Liver (tissue), 9 donors: ENCODE data around the gene NRG3. TPM values are rescaled to one million over a fixed set of nuclear protein-coding genes. Genes with fewer than 3 reads are reported as not detected.

Experiments
- DNase-seq: peaks from one replicate; pipeline ENCODE4 v3.0.0-alpha.2; 2017; ENCODE audit warnings: low spot score
- H3K27ac ChIP-seq, 2 donors: one replicate each; pipeline ENCODE4 v1.7.0; 2013; ENCODE audit warnings: inconsistent platforms in 2 of 2, low read length in 2 of 2, control low read depth in 1 of 2, low read depth in 1 of 2, mild to moderate bottlenecking in 1 of 2
- H3K27me3 ChIP-seq, 4 donors: one replicate each; pipeline versions ENCODE4 v1.6.1 to v1.7.0; 2013; ENCODE audit warnings: low read length in 3 of 4, inconsistent platforms in 1 of 4, mild to moderate bottlenecking in 1 of 4, moderate library complexity in 1 of 4; ENCODE audit not compliant: control insufficient read depth in 4 of 4, insufficient read depth in 4 of 4
- H3K36me3 ChIP-seq, 4 donors: one replicate each; pipeline versions ENCODE4 v1.6.1 to v1.7.0; 2013; ENCODE audit warnings: low read length in 3 of 4, mild to moderate bottlenecking in 3 of 4, low read depth in 1 of 4, moderate library complexity in 1 of 4; ENCODE audit not compliant: control insufficient read depth in 4 of 4, insufficient read depth in 3 of 4
- H3K4me1 ChIP-seq, 4 donors: one replicate each; pipeline versions ENCODE4 v1.6.1 to v1.7.0; 2013; ENCODE audit warnings: low read length in 3 of 4, mild to moderate bottlenecking in 3 of 4, moderate library complexity in 1 of 4; ENCODE audit not compliant: control insufficient read depth in 4 of 4, insufficient read depth in 4 of 4
- H3K4me3 ChIP-seq, 3 donors: one replicate each; pipeline versions ENCODE4 v1.6.1 to v1.7.0; 2013; ENCODE audit warnings: low read length in 3 of 3, control low read depth in 1 of 3, low read depth in 1 of 3, mild to moderate bottlenecking in 1 of 3
- H3K9ac ChIP-seq, 2 donors: one replicate each; pipeline ENCODE4 v1.7.0; 2013; ENCODE audit warnings: low read length in 2 of 2, mild to moderate bottlenecking in 2 of 2, moderate library complexity in 2 of 2, control low read depth in 1 of 2, low read depth in 1 of 2
- H3K9me3 ChIP-seq, 4 donors: one replicate each; pipeline versions ENCODE4 v1.6.1 to v1.7.0; 2013; ENCODE audit warnings: low read length in 3 of 4; ENCODE audit not compliant: control insufficient read depth in 4 of 4
- ATF3 ChIP-seq: IDR thresholded peaks from 2 replicates; pipeline ENCODE4 v1.6.1; 2016; ENCODE audit warnings: antibody characterized with exemption
- CTCF ChIP-seq: fragments of 150-350 bp; IDR thresholded peaks from 2 replicates; pipeline ENCODE4 v1.5.1; 2017; ENCODE audit warnings: improper control_type of control experiment, low read depth, low read length; ENCODE audit not compliant: missing input control
- EGR1 ChIP-seq, 2 donors: IDR thresholded peaks; 2 replicates each; pipeline ENCODE4 v1.6.1; 2016 to 2018; ENCODE audit warnings: antibody characterized with exemption in 2 of 2, low read depth in 2 of 2
- FOXA1 ChIP-seq: IDR thresholded peaks from 2 replicates; pipeline ENCODE4 v1.6.1; 2016; ENCODE audit warnings: antibody characterized with exemption
- FOXA2 ChIP-seq: IDR thresholded peaks from 2 replicates; pipeline ENCODE4 v1.6.1; 2016; ENCODE audit warnings: antibody characterized with exemption
- GABPA ChIP-seq, 2 donors: IDR thresholded peaks in 1 of 2; conservative IDR thresholded peaks in 1 of 2; 2 replicates each; pipeline ENCODE4 v1.6.1; 2016; ENCODE audit warnings: antibody characterized with exemption in 2 of 2, mild to moderate bottlenecking in 1 of 2, moderate library complexity in 1 of 2
- HNF4A ChIP-seq, 2 donors: conservative IDR thresholded peaks; 2 replicates each; pipeline ENCODE4 v1.6.1; 2016; ENCODE audit warnings: antibody characterized with exemption in 2 of 2, mild to moderate bottlenecking in 2 of 2
- HNF4G ChIP-seq: IDR thresholded peaks from 2 replicates; pipeline ENCODE4 v1.6.1; 2016; ENCODE audit warnings: antibody characterized with exemption
- JUND ChIP-seq, 2 donors: IDR thresholded peaks; 2 replicates each; pipeline ENCODE4 v1.6.1; 2016; ENCODE audit warnings: antibody characterized with exemption in 2 of 2
- MAX ChIP-seq: IDR thresholded peaks from 2 replicates; pipeline ENCODE4 v1.6.1; 2016; ENCODE audit warnings: antibody characterized with exemption
- NR2F2 ChIP-seq: IDR thresholded peaks from 2 replicates; pipeline ENCODE4 v1.6.1; 2016; ENCODE audit warnings: antibody characterized with exemption
- RAD21 ChIP-seq, 2 donors: IDR thresholded peaks; 2 replicates each; pipeline ENCODE4 v1.6.1; 2016; ENCODE audit warnings: antibody characterized with exemption in 2 of 2, mild to moderate bottlenecking in 2 of 2
- REST ChIP-seq: IDR thresholded peaks from 2 replicates; pipeline ENCODE4 v1.6.1; 2016; ENCODE audit warnings: antibody characterized with exemption, mild to moderate bottlenecking
- RXRA ChIP-seq, 2 donors: IDR thresholded peaks; 2 replicates each; pipeline ENCODE4 v1.6.1; 2017 to 2018; ENCODE audit warnings: antibody characterized with exemption in 2 of 2, mild to moderate bottlenecking in 1 of 2
- SP1 ChIP-seq: IDR thresholded peaks from 2 replicates; pipeline ENCODE4 v1.6.1; 2018; ENCODE audit warnings: antibody characterized with exemption, mild to moderate bottlenecking
- TAF1 ChIP-seq: conservative IDR thresholded peaks from 2 replicates; pipeline ENCODE4 v1.6.1; 2016; ENCODE audit warnings: antibody characterized with exemption, mild to moderate bottlenecking
- YY1 ChIP-seq: IDR thresholded peaks from 2 replicates; pipeline ENCODE4 v1.6.1; 2016; ENCODE audit warnings: antibody characterized with exemption, mild to moderate bottlenecking
- ZBTB33 ChIP-seq: IDR thresholded peaks from 2 replicates; pipeline ENCODE4 v1.6.1; 2016; ENCODE audit warnings: antibody characterized with exemption
- polyA plus RNA-seq, 2 donors: library from polyadenylated mRNA; stranded (reverse) in 1 of 2; unstranded in 1 of 2; fragments of 200-250 nt in 1 of 2; fragments of >200 nt in 1 of 2; fragmentation: Nextera tagmentation in 1 of 2; extraction: Ambion mirVana in 1 of 2; gene quantifications; one replicate each; pipeline versions ENCODE4 v1.2.1 to v1.2.3, GENCODE V29; 2013 to 2015
- total RNA-seq, 2 donors: library from RNA; depleted of rRNA; stranded (reverse); fragments of >200 nt; gene quantifications; one replicate each; pipeline ENCODE4 v1.2.3, GENCODE V29; 2014
- donor health status: healthy.
- donor health status: healthy.
- donor health status: healthy.
- donor health status: healthy.
- donor health status: healthy.

Gene NRG3
- total and polyA plus RNA-seq, 4 donors: 0.24 to 3.7 (median 0.38) TPM

GRCh38 chr10:82420001-82420400, 545.0 kb downstream of the NRG3 start (continued):
- TF ChIP-seq REST (no peak), RAD21 (IDR thresholded peaks at IDR 0.05) (no peak), HNF4A (conservative IDR thresholded peaks at IDR 0.05) (no peak)

GRCh38 chr10:82429302-82429701, 554.3 kb downstream of the NRG3 start:
- Histone ChIP-seq H3K27me3 (no peaks in the 10 kb centered on the region), H3K36me3 (no peaks in the 10 kb centered on the region), H3K9ac (no peak overlapping the region), H3K27ac (no peak overlapping the region), H3K4me1 (no peaks in the 10 kb centered on the region), H3K4me3 (no peak overlapping the region), H3K9me3 (peaks cover 0 to 4% (median 1%) of the 10 kb centered on the region in 4 donors)
- DNase-seq: no peak
- TF ChIP-seq RXRA (IDR thresholded peaks at IDR 0.05) (no peak), FOXA2 (no peak), HNF4A (conservative IDR thresholded peaks at IDR 0.05) (no peak), GABPA (IDR thresholded peaks at IDR 0.05 in 1 of 2, conservative IDR thresholded peaks at IDR 0.05 in 1 of 2) (no peak), NR2F2 (no peak), CTCF (no peak), ATF3 (no peak), REST (no peak), YY1 (no peak), EGR1 (IDR thresholded peaks at IDR 0.05; ENCODE audit: low read depth in 2 of 2) (no peak), MAX (no peak), SP1 (no peak), JUND (IDR thresholded peaks at IDR 0.05) (no peak), RAD21 (IDR thresholded peaks at IDR 0.05) (no peak), TAF1 (no peak), ZBTB33 (no peak), FOXA1 (no peak), HNF4G (no peak)
